WTC11 (cell line): ENCODE measurements around the gene C16orf54. TPM values are rescaled to one million over a fixed set of nuclear protein-coding genes. Genes with fewer than 3 reads are reported as not detected.
A peak's percentile ranks its signal among the peaks of the same experiment; 100 is the strongest.
"Not testable (repeated sequence)": the region's sequence is repeated elsewhere in the genome, so short reads cannot be mapped to it uniquely, and the experiment has no call there.

ENCODE experiments used
- ATAC-seq: fragments of 200-7000 bp; cut with Tn5 transposase; 2 replicates; pipeline ENCODE4 v1.10.0; 2021; ENCODE audit warnings: mild to moderate bottlenecking, moderate library complexity
- CTCF ChIA-PET: fragments of 300-600 bp; sonication (Branson Sonifier 250); formaldehyde crosslinking; loops from one replicate; lab custom pipeline; 2021; ENCODE audit warnings: antibody characterized with exemption; lab: Charles Lee
- POLR2A ChIA-PET: fragments of 350-600 bp; sonication (Branson Sonifier 250); formaldehyde crosslinking; loops from one replicate; lab custom pipeline; 2021; ENCODE audit warnings: antibody characterized with exemption; lab: Charles Lee
- DNase-seq: peaks from one replicate; pipeline ENCODE4 v3.0.0; 2021; ENCODE audit warnings: low spot score
- H3K27ac Mint-ChIP-seq: 2 replicates; pipeline ENCODE4 v1.8.0; 2021; ENCODE audit warnings: mixed read lengths
- H3K27me3 Mint-ChIP-seq: 2 replicates; pipeline ENCODE4 v1.8.0; 2021; ENCODE audit warnings: low read depth, mild to moderate bottlenecking, moderate library complexity, mixed read lengths
- H3K36me3 Mint-ChIP-seq: 2 replicates; pipeline ENCODE4 v1.8.0; 2021; ENCODE audit warnings: mixed read lengths
- H3K4me1 Mint-ChIP-seq: 2 replicates; pipeline ENCODE4 v1.8.0; 2022; ENCODE audit warnings: mixed read lengths
- H3K4me3 Mint-ChIP-seq: 2 replicates; pipeline ENCODE4 v1.8.0; 2021; ENCODE audit warnings: mild to moderate bottlenecking, moderate library complexity, mixed read lengths
- H3K9me3 Mint-ChIP-seq: 2 replicates; pipeline ENCODE4 v1.8.0; 2021; ENCODE audit warnings: mixed read lengths
- AFF4 ChIP-seq: sonication (generic); formaldehyde crosslinking; IDR thresholded peaks from 2 replicates; pipeline ENCODE4 v1.8.1; 2023; ENCODE audit warnings: mild to moderate bottlenecking, missing genetic modification reagents, borderline replicate concordance
- AR ChIP-seq: fragments of 250-450 bp; sonication (Bioruptor Pico); IDR thresholded peaks from 2 replicates; pipeline ENCODE4 v1.9.0; 2021; ENCODE audit warnings: mild to moderate bottlenecking
- CBFB ChIP-seq: sonication (generic); formaldehyde crosslinking; IDR thresholded peaks from 2 replicates; pipeline ENCODE4 v1.8.1; 2022; ENCODE audit warnings: mild to moderate bottlenecking, low read depth, missing genetic modification reagents
- CDX4 ChIP-seq: fragments of 250-450 bp; sonication (Bioruptor Pico); IDR thresholded peaks from 2 replicates; pipeline ENCODE4 v1.9.0; 2021; ENCODE audit warnings: moderate library complexity, mild to moderate bottlenecking, inconsistent platforms, borderline replicate concordance
- CREM ChIP-seq: sonication (generic); formaldehyde crosslinking; IDR thresholded peaks from 2 replicates; pipeline ENCODE4 v1.8.1; 2022; ENCODE audit warnings: mild to moderate bottlenecking, missing genetic modification reagents, moderate library complexity
- CTCF ChIP-seq: fragments of 200-600 bp; IDR thresholded peaks from 2 replicates; pipeline ENCODE4 v1.8.0; 2022; ENCODE audit warnings: antibody characterized with exemption
- KAT7 ChIP-seq: sonication (generic); formaldehyde crosslinking; IDR thresholded peaks from 2 replicates; pipeline ENCODE4 v1.8.1; 2023; ENCODE audit warnings: missing genetic modification reagents, mild to moderate bottlenecking, borderline replicate concordance
- MXD4 ChIP-seq: fragments of 250-450 bp; sonication (Bioruptor Pico); IDR thresholded peaks from 2 replicates; pipeline ENCODE4 v1.8.0; 2021; ENCODE audit warnings: mild to moderate bottlenecking, moderate library complexity, borderline replicate concordance
- NFYB ChIP-seq: sonication (generic); formaldehyde crosslinking; conservative IDR thresholded peaks from 2 replicates; pipeline ENCODE4 v1.8.0; 2022; ENCODE audit warnings: low read depth, missing genetic modification reagents
- PRRX2 ChIP-seq: fragments of 250-450 bp; sonication (Bioruptor Pico); IDR thresholded peaks from 2 replicates; pipeline ENCODE4 v1.8.0; 2021; ENCODE audit warnings: mild to moderate bottlenecking
- ZBTB43 ChIP-seq: sonication (generic); formaldehyde crosslinking; IDR thresholded peaks from 2 replicates; pipeline ENCODE4 v1.8.1; 2023; ENCODE audit warnings: mild to moderate bottlenecking, missing genetic modification reagents
- ZNF396 ChIP-seq: fragments of 250-450 bp; sonication (Bioruptor Pico); IDR thresholded peaks from 2 replicates; pipeline ENCODE4 v1.8.0; 2021; ENCODE audit warnings: mild to moderate bottlenecking, moderate library complexity, borderline replicate concordance
- ZNF671 ChIP-seq: fragments of 250-450 bp; sonication (Bioruptor Pico); IDR thresholded peaks from 2 replicates; pipeline ENCODE4 v1.8.0; 2021; ENCODE audit warnings: mild to moderate bottlenecking
- total RNA-seq: library from RNA; stranded (reverse); gene quantifications from 3 replicates; pipeline ENCODE4 v1.2.3, GENCODE V29; 2021
- TF ChIP-seq, protein P1 (sequence below): sonication (generic); formaldehyde crosslinking; IDR thresholded peaks from 2 replicates; pipeline ENCODE4 v1.8.0; 2022; ENCODE audit warnings: mild to moderate bottlenecking, missing genetic modification reagents
- TF ChIP-seq, protein P2 (sequence below): sonication (generic); formaldehyde crosslinking; IDR thresholded peaks from 2 replicates; pipeline ENCODE4 v1.8.0; 2022; ENCODE audit warnings: mild to moderate bottlenecking, missing genetic modification reagents

The C16orf54 gene
- total RNA-seq, 1 experiment from 2014 or later, result 0.09 TPM

DNA sequence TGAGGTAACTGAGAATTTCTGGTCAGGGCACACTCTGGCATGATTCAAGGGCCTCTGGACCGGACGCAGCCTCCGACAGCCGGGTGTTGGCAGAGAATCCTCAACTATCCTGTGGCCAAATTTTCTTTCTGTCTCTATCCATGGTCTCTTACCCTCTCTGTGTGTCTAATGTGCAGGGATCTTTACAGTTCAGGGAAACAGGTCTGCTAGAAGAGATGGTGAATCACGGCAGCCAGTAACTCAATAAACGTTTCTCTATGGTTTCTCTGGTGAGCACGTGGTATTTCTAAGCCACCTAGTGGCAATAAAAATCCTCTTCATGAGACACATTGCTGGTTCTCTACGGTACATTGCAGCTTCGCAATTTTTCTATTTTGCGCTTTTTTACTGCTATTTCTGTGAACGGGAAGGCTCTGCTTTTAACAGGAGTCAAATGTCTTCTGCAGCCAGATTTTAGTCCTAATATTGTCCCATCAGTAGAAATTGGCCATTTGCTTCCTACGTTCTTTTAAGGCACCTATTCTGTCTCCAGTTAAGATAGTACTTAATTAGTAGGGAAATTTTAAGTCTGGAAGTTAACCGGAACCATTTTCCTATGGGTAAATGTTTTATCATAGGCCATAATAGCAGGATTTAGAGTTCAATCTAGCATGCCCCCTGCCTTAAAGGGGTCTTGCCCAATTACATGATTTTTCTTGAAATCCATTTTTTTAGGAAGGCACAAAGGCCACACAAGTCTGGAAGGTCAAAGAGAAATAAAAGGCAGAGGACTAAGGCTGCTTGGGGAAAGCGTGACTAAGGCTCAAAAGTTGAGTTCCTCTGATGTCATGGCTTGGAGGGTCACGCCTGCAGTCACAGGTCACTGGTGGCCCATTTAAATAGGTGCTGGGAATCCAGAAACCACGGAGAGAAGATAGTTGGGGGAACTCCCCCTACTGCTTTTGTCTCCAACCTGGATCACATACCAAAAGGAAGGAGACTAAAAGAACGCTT is 35.3 kb downstream of the C16orf54 start (continued):
- no peak for TF ChIP-seq MXD4 (CRISPR knock-in tag)
- no peak for TF ChIP-seq CDX4 (CRISPR knock-in tag)
- TF ChIP-seq CTCF, result peak; percentile 38; the same call in 1 of the 2 replicates
- TF ChIP-seq NFYB (CRISPR knock-in tag), result no peak
- TF ChIP-seq, protein P1, sequence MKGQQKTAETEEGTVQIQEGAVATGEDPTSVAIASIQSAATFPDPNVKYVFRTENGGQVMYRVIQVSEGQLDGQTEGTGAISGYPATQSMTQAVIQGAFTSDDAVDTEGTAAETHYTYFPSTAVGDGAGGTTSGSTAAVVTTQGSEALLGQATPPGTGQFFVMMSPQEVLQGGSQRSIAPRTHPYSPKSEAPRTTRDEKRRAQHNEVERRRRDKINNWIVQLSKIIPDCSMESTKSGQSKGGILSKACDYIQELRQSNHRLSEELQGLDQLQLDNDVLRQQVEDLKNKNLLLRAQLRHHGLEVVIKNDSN (CRISPR knock-in tag), result peak; percentile 78
- no peak for TF ChIP-seq ZNF396 (CRISPR knock-in tag)
- no peak for TF ChIP-seq CBFB
- no peak for TF ChIP-seq PRRX2 (CRISPR knock-in tag)
- TF ChIP-seq ZNF671 (CRISPR knock-in tag), result 0 out of 2 replicates have a peak, but pooled peaks have one; percentile 29
- TF ChIP-seq, protein P2, sequence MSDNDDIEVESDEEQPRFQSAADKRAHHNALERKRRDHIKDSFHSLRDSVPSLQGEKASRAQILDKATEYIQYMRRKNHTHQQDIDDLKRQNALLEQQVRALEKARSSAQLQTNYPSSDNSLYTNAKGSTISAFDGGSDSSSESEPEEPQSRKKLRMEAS (CRISPR knock-in tag), result peak; percentile 89

- peak; percentile 10 for ATAC-seq
- not testable (repeated sequence) for DNase-seq, H3K9me3 Mint-ChIP-seq
- Mint-ChIP-seq H3K36me3 (peaks cover 38% of the 10 kb centered on the region), H3K4me3 (peak overlapping the region; percentile 95), H3K4me1 (peaks cover 50% of the 10 kb centered on the region), H3K27ac (peak overlapping the region; percentile 98)
- POLR2A ChIA-PET, result interaction anchor here (0.6 to 1.2 kb wide), 6 partner anchors 11 to 119 kb away, joined by 3 to 7 read pairs (median 6); partner anchors contain the start of genes MAZ and QPRT
- 0 out of 2 replicates have a peak, but pooled peaks have one; percentile 36 for TF ChIP-seq CREM (CRISPR knock-in tag)
- TF ChIP-seq KAT7, result 0 out of 2 replicates have a peak, but pooled peaks have one; percentile 13
- TF ChIP-seq AFF4 (CRISPR knock-in tag), result 0 out of 2 replicates have a peak, but pooled peaks have one; percentile 57
- peak; percentile 10; the same call in 1 of the 2 replicates for TF ChIP-seq AR (CRISPR knock-in tag)
- TF ChIP-seq ZBTB43 (CRISPR knock-in tag), result peak; percentile 24; the same call in 1 of the 2 replicates
- TF ChIP-seq, all 79 proteins: peak for 5; not testable (repeated sequence) for 74
- CTCF ChIA-PET, result interaction anchor here (0.6 to 1.7 kb wide), 4 partner anchors 9 to 267 kb away, joined by 3 to 17 read pairs (median 3); partner anchors contain the start of gene QPRT
- not testable (repeated sequence) for H3K27me3 Mint-ChIP-seq
Observed at GRCh38 chr16:29709657-29710056, 36.1 kb downstream of the C16orf54 start.
